Cardiac fibroblast (primary cell): ENCODE data around the gene TMEM208.
A peak's percentile ranks its signal among the peaks of the same experiment; 100 is the strongest.

Source experiments
- DNase-seq, 2 donors: peaks; one replicate each; pipeline versions ENCODE4 v3.0.0 to v3.0.0-alpha.2; 2010; ENCODE audit warnings: low read depth in 2 of 2
- H3K4me3 ChIP-seq, 2 donors: replicated peaks in 1 of 2; 1 replicate in 1 of 2; 2 replicates in 1 of 2; pipeline ENCODE4 v1.5.1; 2011; ENCODE audit warnings: low read depth in 2 of 2, low read length in 2 of 2, mild to moderate bottlenecking in 2 of 2, moderate library complexity in 1 of 2
- TF ChIP-seq, protein P1 (sequence below): IDR thresholded peaks from one replicate; pipeline ENCODE4 v1.5.1; 2011; ENCODE audit warnings: low read depth, mild to moderate bottlenecking, low read length, inconsistent platforms

Gene TMEM208

DNA sequence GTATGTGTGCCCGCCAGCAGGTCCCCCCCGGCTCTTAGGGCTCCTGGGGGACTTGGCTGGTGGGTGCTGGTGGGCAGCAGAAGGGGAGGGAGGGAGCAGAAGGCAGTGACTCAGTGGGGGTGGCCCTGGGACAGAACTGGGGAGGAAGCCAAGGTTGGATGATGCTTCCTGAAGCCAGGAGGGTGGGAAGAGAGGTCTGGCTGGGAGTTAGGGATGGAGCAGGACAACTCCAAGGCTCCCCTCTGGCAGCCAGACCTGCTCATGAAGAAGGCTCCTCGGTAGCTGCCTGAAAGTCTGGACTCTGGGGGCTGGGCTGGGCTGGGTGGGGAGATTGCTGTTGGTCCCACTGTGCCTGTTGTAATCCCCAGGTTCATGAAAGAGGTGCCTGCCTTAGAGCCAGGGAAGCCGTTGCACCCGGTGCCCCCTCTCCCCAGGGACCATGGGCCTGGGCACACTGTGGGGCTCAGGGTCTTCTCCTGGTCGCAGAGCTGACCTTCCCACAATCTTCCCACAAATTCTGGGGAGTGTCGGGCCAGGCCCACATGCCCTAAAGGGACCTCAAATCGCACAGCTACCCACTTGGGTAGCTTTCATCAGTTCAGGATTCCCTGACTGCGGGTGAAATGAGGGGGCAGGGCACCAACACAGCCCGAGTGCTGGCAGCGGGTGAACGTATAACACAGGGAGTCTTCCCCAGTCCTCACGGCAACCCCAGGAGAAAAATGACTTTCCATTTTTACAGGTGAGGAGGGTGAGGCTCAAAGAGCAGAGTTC lies 51.3 kb downstream of the TMEM208 start:
- TF ChIP-seq, protein P1, sequence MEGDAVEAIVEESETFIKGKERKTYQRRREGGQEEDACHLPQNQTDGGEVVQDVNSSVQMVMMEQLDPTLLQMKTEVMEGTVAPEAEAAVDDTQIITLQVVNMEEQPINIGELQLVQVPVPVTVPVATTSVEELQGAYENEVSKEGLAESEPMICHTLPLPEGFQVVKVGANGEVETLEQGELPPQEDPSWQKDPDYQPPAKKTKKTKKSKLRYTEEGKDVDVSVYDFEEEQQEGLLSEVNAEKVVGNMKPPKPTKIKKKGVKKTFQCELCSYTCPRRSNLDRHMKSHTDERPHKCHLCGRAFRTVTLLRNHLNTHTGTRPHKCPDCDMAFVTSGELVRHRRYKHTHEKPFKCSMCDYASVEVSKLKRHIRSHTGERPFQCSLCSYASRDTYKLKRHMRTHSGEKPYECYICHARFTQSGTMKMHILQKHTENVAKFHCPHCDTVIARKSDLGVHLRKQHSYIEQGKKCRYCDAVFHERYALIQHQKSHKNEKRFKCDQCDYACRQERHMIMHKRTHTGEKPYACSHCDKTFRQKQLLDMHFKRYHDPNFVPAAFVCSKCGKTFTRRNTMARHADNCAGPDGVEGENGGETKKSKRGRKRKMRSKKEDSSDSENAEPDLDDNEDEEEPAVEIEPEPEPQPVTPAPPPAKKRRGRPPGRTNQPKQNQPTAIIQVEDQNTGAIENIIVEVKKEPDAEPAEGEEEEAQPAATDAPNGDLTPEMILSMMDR: no peak
- peak; percentile 76 for DNase-seq
- H3K4me3 ChIP-seq: peak overlapping the region; percentile 36 to 50
